Stimulated activated CD4-positive, alpha-beta T cell treated with anti-CD3 and anti-CD28 coated beads, Interleukin-12 subunit alpha, Interleukin-12 subunit beta, amount 100 ng/mL, for 24 hours (primary cell): Measurements from ENCODE around the gene PVRIG.
"Not testable (repeated sequence)": the region's sequence is repeated elsewhere in the genome, so short reads cannot be mapped to it uniquely, and the experiment has no call there.

Experiments used
- DNase-seq, 2 experiments: peaks; one replicate each; pipeline ENCODE4 v3.0.0-alpha.2; 2020; ENCODE audit warnings: low read depth in 2 of 2

PVRIG gene

GRCh38 chr7:100219801-100220585 lies at the start of gene PVRIG:
PVRIG (plus strand) TSS chr7:100219949; CDS start chr7:100219971, 22 bp downstream.
- DNase-seq = not testable (repeated sequence)

DNA sequence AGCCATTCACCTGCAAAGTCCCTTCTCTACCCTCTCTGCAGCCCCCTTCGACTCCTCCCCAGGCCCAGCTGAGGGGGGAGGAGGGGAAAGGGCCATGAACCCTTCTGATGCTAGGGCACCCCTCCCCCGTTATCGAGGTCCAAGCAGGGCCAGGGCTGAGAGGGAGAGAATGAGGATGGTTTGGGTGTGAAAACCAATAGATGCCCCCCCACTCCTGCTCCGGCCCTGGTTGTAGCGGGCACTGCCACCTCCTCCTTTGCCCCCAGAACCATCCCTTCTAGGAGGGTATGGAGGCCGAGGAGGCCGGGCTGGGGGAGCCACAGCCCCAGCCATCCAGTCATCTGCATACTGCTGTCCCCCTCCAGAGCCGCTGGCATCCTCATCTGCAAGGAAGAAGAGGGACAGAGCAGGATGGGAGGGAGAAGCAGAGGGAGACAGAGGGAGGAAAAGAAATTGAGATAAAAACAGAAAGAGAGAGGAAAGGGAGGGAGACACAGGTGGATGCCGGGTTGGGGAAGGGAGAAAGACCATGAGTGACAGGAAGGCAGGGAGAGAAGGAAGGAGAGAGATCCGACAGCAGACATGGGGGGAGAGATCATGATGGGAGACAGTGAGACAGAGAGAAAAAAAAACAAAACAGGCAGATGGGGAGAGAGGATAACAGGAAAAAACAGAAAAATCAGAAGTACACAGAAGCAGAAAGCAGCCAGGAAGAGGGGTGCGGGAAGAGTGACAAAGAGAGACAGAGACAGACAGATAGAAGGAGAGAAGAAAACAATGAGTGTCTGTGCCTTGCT lies 49.5 kb upstream of the PVRIG start:
- DNase-seq = no peak

DNA sequence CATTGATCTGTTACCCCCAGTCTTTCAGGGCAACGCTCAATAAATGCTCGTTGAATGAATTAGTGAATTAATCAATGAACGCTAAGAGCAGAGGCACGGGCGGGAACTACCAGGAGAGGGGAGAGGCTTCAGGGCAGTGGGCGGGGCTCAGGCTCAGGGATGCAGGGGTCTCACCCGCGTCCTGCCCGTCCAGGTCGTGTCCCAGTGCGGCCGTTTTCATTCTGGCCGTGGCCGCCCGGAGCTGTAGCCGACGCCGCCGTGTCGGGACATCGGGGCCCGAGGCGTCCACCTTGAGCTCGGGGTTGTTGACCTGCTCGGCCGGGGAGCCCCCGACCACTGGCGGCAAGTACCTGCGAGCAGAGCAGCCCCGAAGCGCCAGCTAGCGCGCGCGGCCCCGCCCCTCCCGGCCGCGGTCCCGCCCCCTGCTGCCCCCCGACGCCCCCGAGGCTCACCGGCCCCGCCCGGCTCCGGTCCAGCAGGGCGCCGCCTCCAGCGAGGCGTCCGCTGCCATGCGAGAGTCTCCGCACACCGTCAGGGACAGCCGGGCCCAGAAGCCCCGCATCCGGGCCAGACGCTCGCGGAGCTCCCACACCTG lies 48.6 kb upstream of the PVRIG start:
- no peak for DNase-seq

GRCh38 chr7:100171840-100172239 lies 47.9 kb upstream of the PVRIG start:
- DNase-seq = no peak

GRCh38 chr7:100173806-100174495 lies 45.8 kb upstream of the PVRIG start:
- no peak for DNase-seq

GRCh38 chr7:100174582-100174981 lies 45.2 kb upstream of the PVRIG start:
- DNase-seq = no peak

- no peak for DNase-seq
These were observed 44.3 kb upstream of the PVRIG start for GRCh38 chr7:100175296-100175935.

DNA sequence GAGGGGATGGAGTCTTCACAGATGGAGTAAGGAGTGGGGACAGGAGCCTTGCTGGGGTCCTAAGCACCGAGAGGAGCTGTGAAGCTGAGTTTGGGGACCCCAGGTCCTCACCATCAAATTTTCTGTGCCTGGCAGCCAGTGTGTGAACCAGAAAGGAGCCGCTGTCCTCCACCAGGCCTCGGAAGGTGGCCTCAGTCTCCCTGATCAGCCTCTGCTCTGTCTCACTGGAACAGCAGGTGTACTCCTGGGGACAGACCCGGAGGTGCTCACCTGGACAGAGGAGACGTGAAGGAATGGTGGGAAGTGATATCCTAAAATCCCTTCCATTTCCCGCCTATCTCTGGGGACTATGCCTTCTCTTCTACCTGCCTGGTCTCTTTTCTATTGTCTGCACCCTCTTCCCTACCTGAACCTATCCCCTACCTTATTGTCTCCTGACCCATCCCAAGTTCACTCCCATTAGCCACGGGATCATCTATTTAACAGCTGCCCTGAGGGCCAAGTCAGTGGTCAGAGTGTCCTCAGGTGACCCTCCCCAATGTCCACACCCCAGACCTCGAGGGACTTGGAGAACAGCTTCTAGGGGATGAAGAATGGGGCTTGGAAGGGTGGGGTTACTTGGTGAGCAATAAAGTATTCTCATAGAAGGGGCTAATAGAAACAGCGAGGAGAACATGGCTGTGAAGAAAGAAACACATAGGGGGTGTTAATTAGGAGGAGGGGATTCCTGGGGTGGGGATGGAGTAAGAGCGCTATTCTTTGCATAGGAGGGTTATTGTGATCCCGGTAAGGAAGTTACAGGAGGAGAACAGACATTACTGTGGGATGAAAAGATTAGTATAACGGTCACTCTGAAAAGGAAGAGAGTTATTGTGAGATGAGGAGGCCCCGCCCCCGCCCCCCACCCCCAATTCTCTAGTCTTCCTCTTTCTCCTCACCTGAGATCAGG lies 43.4 kb upstream of the PVRIG start:
- no peak for DNase-seq

DNA sequence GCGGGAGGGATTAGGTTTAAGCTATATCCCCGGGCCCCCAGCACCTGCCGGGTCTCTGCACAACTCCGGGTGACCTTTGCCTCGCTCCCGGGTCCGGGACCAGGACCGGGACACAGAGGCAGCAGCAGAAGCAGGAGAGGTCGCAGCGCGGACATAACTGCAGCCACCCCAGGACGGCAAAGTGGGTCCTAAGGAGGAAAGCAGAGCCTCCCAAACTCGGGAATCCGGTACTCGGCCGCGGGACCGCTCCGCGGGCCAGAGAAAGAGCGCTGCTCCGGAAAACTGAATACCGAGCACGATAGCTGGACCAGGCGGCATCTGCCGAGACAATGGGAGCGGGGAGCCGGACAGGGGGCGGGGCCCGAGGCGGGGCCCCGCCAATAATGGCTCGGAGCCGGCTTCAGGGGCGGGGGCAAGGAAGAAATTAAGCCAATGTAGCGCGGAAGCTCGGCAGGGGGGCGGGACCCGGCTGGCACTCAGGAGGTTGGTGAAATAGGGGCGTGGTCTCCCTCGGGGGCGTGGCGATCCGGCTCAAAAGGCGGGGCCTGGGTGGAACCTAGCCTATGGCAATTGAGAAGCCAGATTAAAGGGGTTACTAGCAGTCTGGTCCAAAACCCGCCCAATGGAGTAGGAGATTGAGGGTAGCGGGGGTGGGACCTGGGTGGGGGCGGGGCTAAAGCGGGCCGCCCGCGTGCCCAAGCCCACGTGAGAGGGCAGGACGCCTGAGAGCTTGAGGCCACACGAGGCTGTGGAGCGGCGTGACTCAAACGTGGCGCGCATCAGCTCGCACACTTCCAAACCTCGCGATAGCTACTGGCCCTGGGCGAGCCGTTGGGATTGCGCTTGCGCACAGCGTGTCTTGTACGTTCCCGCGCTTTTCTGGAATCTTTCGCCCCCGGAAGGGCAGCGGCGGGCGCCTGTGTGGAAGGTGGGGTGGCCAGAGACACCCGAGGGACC lies 42.4 kb upstream of the PVRIG start, which contains the start of the genes GPC2 and STAG3:
TSS of gene GPC2 (minus strand) at position 337 of the 957 bp plus-strand sequence. CDS start at position 155, 182 bp downstream.
TSS of gene STAG3 (plus strand) at position 874 of the 957 bp plus-strand sequence. CDS start 2,639 bp downstream, outside the sequence.
- peak; percentile 94 to 99 for DNase-seq

GRCh38 chr7:100180084-100180483 lies 39.7 kb upstream of the PVRIG start:
- DNase-seq = not testable (repeated sequence)

GRCh38 chr7:100182616-100183015 lies 37.1 kb upstream of the PVRIG start:
- not testable (repeated sequence) for DNase-seq

- not testable (repeated sequence) for DNase-seq
These were observed 36.7 kb upstream of the PVRIG start for GRCh38 chr7:100183090-100183489.

GRCh38 chr7:100185726-100186125 lies 34.0 kb upstream of the PVRIG start:
- no peak for DNase-seq

DNA sequence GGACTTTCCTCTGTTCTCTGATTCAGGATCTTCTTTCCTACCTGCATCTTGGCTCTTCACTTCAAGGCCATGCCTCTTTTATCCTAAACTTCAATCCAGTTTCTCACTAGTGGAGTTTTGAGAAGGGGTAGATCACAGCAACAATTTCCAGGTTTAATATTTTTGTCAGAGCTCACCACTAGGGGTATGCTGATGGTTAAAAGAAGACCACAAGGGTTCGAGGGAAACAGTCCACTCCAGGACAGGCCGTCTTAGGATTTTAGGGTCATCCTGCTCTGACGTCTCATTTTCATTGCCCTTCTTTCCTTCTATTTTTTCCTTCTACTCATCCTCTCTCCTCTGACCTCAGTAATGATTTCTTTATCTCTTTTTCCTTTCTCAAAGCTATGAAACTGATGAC lies 30.7 kb upstream of the PVRIG start:
- no peak for DNase-seq

GRCh38 chr7:100190048-100190711 lies 29.6 kb upstream of the PVRIG start:
- DNase-seq = no peak

DNA sequence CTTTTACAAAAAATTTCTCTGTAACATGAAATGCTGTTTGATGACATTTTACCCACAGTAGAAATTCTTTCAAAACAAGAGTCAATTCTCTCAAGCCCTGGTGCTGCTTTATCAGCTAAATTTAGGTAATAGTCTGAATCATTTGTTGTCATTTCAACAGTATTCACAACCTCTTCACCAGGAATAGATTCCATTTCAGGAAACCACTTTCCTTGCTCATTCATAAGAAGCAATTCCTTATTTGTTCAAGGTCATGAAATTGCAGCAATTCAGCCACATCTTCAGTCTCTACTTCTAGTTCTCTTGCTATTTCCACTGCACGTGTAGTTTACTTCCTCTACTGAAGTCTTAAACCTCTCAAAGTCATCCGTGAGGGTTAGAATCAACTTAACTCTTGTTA lies 28.0 kb upstream of the PVRIG start:
- DNase-seq = no peak

DNA sequence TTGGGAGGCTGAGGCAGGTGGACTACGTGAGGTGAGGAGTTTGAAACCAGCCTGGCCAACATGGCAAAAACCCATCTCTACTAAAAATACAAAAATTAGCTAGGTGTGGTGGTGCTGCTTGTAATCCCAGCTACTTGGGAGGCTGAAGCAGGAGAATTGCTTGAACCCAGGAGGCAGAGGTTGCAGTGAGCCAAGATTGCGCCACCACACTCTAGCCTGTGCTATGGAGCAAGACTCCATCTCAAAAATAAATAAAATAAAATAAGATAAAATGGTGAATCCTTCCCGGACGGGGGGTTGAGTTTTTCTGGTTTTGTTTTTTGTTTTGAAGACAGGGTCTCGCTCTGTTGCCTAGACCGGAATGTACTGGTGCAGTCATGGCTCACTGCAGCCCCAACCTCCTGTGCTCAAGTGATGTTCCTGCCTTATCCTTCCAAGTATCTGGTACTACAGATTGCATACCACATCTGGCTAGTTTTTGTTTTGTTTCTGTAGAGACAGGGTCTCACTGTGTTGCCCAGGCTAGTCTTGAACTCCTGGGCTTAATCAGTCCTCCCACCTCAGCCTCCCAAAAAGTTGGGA lies 27.4 kb upstream of the PVRIG start:
- not testable (repeated sequence) for DNase-seq

GRCh38 chr7:100192969-100193368 lies 26.8 kb upstream of the PVRIG start:
- DNase-seq = no peak
